GM12875 (cell line): ENCODE measurements around the gene CCER1.
A peak's percentile ranks its signal among the peaks of the same experiment; 100 is the strongest.

ENCODE experiments used
- H3K4me3 ChIP-seq: one replicate; pipeline ENCODE4 v1.5.1; 2011; ENCODE audit warnings: low read depth, low read length, control low read depth
- TF ChIP-seq, protein P1 (sequence below): IDR thresholded peaks from 2 replicates; pipeline ENCODE4 v1.5.1; 2011; ENCODE audit warnings: low read depth, mild to moderate bottlenecking, control low read depth, inconsistent platforms, low read length, moderate library complexity, borderline replicate concordance; ENCODE audit not compliant: insufficient read depth

CCER1 gene

GRCh38 chr12:90979019-90979418 is 24.0 kb upstream of the CCER1 start:
- H3K4me3 ChIP-seq = no peak overlapping the region
- TF ChIP-seq, protein P1, sequence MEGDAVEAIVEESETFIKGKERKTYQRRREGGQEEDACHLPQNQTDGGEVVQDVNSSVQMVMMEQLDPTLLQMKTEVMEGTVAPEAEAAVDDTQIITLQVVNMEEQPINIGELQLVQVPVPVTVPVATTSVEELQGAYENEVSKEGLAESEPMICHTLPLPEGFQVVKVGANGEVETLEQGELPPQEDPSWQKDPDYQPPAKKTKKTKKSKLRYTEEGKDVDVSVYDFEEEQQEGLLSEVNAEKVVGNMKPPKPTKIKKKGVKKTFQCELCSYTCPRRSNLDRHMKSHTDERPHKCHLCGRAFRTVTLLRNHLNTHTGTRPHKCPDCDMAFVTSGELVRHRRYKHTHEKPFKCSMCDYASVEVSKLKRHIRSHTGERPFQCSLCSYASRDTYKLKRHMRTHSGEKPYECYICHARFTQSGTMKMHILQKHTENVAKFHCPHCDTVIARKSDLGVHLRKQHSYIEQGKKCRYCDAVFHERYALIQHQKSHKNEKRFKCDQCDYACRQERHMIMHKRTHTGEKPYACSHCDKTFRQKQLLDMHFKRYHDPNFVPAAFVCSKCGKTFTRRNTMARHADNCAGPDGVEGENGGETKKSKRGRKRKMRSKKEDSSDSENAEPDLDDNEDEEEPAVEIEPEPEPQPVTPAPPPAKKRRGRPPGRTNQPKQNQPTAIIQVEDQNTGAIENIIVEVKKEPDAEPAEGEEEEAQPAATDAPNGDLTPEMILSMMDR = no peak

GRCh38 chr12:90978117-90978770 is 23.3 kb upstream of the CCER1 start:
- TF ChIP-seq, protein P1 = peak; percentile 45; the same call in 1 of the 2 replicates
- no peak overlapping the region for H3K4me3 ChIP-seq

DNA sequence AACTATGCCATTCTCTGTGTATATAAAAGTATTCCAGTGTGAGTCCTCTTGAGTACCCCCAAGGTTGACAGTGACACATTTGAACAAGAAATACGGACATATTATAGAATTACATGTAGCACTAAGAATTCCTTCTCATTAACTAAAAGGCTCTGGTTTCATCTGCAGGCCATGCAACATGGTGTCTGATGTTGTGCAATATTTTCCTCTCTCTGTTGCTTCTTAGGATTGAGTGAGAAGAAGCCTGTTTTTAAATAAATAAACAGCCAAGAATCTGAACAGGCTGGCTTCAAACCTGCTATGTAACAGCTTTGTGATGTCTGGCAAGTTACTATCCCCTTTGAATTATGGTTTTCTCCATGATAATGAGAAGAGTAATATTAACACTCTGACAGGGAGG is 22.2 kb upstream of the CCER1 start:
- TF ChIP-seq, protein P1 = no peak
- no peak overlapping the region for H3K4me3 ChIP-seq

- TF ChIP-seq, protein P1 = no peak
- no peak overlapping the region for H3K4me3 ChIP-seq
These were observed 19.3 kb upstream of the CCER1 start for GRCh38 chr12:90974286-90974685.

DNA sequence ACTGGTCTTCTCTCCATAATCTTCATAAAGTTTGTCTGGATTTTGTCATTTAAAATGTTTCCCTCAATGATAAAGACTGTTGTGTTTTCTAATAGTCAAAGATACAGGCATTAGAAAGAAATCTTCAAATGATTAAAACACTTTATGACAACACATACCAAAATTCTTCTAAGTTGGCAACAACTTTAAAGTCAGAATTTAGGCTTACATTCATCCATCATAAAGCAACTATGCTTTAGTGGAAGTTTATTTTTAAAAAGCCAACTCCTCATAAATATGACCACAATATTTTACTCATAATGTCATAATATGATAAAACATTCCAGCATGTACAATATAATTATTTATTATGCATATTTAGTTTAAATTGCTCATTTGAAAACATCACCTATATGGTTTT is 17.2 kb upstream of the CCER1 start:
- TF ChIP-seq, protein P1 = no peak
- H3K4me3 ChIP-seq = no peak overlapping the region

DNA sequence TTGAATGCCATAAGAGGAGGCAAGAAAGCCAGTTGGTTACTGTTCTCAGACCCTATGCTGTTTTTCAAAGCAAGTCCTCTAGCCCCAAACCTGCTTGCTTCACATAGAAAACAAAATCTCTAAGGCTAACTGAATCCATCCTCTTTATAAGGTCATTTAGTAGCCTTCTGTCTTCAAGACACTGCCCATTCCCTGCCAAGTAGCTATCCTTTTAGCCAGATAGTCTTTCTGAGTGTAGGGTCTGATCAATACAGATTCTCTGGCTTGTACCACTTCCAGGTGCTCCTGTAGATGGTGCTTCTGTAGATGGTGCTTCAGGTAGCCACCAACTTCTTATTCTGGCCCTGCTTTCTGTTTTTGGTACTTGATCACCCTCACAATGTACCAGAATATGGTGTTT is 15.9 kb upstream of the CCER1 start:
- TF ChIP-seq, protein P1 = no peak
- no peak overlapping the region for H3K4me3 ChIP-seq

GRCh38 chr12:90970471-90970870 is 15.5 kb upstream of the CCER1 start:
- H3K4me3 ChIP-seq = no peak overlapping the region
- TF ChIP-seq, protein P1 = no peak
